HG03060 (cell line): Measurements from ENCODE around the gene MSRB3.

Source experiments
- ATAC-seq: cut with Tn5 transposase; IDR thresholded peaks from one replicate; pipeline ENCODE4 v1.9.1; 2021; ENCODE audit warnings: low read depth, moderate number of reproducible peaks; ENCODE audit not compliant: unreplicated experiment

The MSRB3 gene

GRCh38 chr12:65492998-65493912 is 214.8 kb downstream of the MSRB3 start:
- no peak for ATAC-seq

- no peak for ATAC-seq
These were observed 215.4 kb downstream of the MSRB3 start for GRCh38 chr12:65493913-65494245.

- ATAC-seq, result no peak
These were observed 216.1 kb downstream of the MSRB3 start for GRCh38 chr12:65494537-65494936.

GRCh38 chr12:65495233-65495632 is 216.8 kb downstream of the MSRB3 start:
- no peak for ATAC-seq

- ATAC-seq, result no peak
These were observed 218.1 kb downstream of the MSRB3 start for GRCh38 chr12:65496617-65497016.

GRCh38 chr12:65497660-65498059 is 219.2 kb downstream of the MSRB3 start:
- no peak for ATAC-seq

GRCh38 chr12:65499167-65499566 is 220.7 kb downstream of the MSRB3 start:
- no peak for ATAC-seq

- ATAC-seq, result no peak
These were observed 221.8 kb downstream of the MSRB3 start for GRCh38 chr12:65500091-65500900.

- no peak for ATAC-seq
These were observed 222.7 kb downstream of the MSRB3 start for GRCh38 chr12:65501093-65501621.

GRCh38 chr12:65501935-65502334 is 223.5 kb downstream of the MSRB3 start:
- ATAC-seq, result no peak

- ATAC-seq, result no peak
These were observed 225.9 kb downstream of the MSRB3 start for GRCh38 chr12:65504417-65504816.

GRCh38 chr12:65505386-65506121 is 227.1 kb downstream of the MSRB3 start:
- no peak for ATAC-seq

GRCh38 chr12:65508276-65509035 is 230.0 kb downstream of the MSRB3 start:
- ATAC-seq, result no peak

GRCh38 chr12:65510007-65510406 is 231.5 kb downstream of the MSRB3 start:
- ATAC-seq, result no peak

- ATAC-seq, result no peak
These were observed 232.1 kb downstream of the MSRB3 start for GRCh38 chr12:65510584-65511050.

GRCh38 chr12:65511134-65511834 is 232.8 kb downstream of the MSRB3 start:
- ATAC-seq, result no peak

GRCh38 chr12:65511912-65512311 is 233.4 kb downstream of the MSRB3 start:
- ATAC-seq, result no peak
